DMS114 treated with DMSO at 0.1 percent for 48 hours (cell line): ENCODE results near the gene BMI1.
A peak's percentile ranks its signal among the peaks of the same experiment; 100 is the strongest.

Experiments
- DNase-seq: peaks from one replicate; lab custom pipeline; 2025; ENCODE audit not compliant: unreplicated experiment; lab: John Stamatoyannopoulos, UW

The BMI1 gene

DNA sequence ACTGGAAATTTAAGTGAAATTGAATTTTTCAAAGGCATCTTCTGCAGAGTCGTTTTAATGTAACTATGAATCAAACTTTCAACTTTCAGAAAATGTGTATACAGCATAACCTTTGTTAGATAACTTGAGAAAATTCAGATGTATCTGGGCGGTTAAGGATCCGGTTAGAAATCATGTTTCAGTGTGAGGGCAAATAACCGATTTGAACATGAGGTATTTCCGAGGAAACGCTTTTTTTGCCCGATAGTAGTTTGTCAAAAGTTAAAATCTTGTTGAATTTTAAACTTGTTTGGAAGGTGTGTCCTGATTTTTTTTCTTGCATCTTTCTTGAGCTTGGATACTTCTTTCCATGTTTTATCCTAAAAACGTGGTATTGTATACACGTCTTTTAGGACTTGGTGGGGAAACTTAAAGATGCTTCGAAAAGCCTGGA, 1.3 kb upstream of the BMI1 start:
- peak; percentile 47 for DNase-seq

DNA sequence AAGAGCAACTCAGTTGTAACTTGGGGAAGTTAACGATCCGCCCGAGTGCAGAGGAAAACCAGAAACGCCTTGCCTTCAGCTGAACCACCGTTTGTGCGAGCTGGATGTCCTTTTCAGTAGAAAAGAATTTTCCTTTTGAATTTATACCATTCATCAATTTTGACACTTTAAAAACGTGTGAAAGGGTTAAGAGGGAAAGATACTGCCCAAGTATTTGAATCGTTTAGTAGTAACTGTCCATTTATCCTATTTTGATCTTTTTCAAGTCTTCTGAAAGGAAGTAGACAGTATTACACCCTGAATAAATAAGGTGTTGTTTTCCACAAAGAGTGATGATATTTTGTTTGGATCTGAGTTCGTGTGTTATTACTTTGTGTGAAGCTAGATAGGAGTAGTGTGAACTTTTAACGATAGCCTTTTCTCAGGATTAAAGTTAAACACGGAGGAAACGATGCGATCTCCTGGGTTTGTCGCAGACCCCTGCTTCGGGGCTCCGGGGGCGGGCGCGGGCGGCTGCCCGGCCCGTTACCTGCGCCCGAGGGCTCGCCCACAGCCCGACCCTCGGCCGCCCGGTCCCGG, 830 bp upstream of the BMI1 start:
- DNase-seq = peak; percentile 47

DNA sequence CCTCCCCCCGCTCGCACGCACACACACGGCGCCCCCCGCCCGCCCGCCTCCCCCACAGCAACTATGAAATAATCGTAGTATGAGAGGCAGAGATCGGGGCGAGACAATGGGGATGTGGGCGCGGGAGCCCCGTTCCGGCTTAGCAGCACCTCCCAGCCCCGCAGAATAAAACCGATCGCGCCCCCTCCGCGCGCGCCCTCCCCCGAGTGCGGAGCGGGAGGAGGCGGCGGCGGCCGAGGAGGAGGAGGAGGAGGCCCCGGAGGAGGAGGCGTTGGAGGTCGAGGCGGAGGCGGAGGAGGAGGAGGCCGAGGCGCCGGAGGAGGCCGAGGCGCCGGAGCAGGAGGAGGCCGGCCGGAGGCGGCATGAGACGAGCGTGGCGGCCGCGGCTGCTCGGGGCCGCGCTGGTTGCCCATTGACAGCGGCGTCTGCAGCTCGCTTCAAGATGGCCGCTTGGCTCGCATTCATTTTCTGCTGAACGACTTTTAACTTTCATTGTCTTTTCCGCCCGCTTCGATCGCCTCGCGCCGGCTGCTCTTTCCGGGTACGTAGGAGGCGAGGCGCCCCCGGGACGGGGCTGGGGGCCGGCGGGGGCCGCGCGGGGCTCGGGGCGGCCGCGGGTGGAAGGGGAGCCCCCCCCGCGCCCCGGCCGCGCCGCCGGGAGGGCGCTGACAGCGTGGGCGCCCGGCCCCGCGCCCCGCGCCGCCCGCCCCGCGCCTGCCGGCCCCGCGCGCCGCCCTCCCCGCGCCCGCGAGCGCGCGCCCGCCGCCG, 441 bp downstream of the BMI1 start:
- DNase-seq = peak; percentile 49

DNA sequence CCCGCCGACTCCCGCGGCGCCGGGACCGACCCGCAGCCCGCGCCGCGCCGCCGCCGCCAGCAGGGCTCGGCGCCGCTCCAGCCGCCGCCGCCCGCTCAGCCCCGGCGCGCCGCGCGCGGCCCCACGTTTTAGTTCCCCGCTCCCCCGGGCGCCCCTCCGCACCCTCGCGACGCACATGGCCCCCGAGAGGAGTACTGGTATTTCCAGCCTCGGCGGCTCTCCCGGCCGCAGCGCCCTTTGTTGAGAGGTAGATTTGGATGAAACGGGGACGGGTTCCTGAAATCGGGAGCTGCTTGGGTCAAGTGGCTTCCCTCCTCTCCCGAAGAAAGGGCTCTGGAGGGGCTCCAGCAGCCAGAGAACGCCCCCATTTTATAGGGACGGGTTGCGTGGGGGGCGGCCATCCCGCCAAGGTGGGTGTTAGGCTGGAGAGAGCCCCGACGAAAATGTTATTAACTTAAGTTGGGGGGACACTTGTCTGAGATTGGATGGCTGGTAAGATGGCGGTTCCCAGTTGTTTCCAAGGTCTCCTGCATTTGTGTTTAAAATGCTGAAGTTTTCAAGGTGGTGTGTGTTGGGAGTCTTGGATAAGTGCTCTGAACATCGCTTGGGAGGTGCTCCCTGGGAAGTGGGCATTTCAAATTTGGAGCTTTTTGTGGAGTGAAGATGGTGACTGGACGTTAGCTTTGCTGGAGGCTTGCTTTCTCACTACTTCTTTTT, 1.2 kb downstream of the BMI1 start:
- peak; percentile 65 for DNase-seq

DNA sequence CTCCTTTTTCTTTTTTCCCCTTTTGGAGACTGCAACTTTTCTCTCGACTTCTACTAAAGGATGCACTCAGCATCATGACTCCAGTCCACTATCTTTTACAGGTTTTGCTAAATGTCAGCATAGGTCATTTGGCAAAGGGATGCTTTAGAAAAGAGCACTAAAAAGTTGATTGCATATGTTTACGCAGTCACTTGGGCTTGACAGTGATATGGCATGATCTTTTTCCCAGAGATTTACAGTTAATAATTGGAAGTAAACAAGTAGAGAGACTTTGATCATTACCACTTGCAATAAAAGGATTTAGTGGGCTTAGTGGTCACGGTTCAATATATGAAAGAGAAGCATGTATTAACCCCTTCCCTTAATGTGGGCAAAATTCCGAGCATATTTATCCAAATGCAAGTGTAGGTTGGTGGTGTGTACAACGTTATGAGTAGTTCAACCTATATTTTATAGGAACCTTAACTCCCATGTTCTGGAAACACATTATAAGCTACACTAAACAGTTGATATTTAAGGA, 1.8 kb downstream of the BMI1 start:
- peak; percentile 65 for DNase-seq

DNA sequence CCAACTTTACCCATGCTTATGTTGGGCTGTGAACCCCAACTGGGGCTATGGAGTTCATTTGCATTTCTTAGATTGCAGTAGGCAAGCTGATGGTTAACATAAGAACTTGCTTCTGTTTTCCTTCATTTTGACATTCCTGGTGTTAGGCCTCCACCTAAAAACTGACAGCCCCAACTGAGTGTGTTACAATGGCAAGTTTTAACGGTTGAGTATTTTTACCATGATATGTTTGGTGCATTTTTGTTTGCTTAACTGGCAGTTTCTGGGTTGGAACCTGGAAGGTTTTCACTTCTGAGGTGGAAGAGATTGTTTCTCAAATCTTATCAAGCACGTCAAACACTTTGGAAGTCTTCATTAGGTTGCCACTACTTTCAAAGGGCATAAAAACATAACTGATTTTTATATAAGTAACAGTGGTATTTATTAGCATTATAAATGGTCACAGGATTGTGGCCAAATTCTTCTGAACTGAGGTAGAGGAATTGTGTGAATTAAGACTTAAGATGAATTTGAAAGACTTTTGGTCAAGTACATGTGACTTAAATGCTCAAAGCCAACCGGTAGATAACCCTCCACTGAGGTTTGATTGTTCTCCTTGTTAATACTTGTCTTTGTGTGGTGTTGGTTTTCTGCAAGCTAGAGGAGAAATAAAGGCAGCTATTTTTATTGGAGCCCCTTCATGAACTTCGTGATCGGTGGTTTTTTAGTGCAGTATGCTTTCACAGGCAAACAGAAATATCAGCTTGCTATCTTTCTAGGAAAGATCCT, 2.8 kb downstream of the BMI1 start:
- DNase-seq = no peak

DNA sequence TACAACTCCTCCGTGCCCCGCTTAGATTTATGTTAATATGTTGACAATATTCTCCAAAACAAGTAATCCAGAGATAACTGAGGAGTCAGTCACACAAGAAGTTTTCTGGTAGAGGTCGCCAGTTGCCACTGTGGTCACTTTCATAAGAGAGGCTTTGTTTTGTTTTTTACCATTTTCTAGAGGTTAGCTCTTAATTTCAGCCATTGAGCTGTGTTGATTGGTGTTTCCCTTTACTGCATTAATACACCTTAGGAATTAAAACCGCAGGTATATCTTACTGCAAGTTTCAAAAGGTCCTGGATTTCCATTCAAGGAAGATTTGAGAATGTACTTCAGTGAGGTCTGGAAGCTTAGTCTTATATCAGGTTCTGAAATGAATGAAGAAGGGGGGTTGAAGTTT, 3.5 kb downstream of the BMI1 start:
- no peak for DNase-seq

DNA sequence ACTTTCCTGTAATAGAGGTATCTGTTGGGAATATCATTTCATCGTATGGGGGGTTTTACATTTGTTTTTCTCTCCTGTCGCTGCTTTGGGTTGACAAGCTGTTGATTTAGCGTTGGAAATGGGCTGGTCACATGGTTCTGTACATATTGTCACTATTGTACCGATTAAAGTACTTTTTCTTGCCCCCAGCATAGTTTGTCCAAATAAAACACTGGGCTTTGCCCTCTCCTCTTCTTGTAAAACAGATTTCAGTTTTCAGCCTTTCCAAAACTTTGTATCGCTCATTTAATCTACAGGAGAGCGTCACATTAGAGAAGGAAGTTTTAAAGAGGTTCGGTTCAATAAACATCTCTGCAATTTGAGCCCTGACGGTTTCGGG, 4.0 kb downstream of the BMI1 start:
- no peak for DNase-seq

DNA sequence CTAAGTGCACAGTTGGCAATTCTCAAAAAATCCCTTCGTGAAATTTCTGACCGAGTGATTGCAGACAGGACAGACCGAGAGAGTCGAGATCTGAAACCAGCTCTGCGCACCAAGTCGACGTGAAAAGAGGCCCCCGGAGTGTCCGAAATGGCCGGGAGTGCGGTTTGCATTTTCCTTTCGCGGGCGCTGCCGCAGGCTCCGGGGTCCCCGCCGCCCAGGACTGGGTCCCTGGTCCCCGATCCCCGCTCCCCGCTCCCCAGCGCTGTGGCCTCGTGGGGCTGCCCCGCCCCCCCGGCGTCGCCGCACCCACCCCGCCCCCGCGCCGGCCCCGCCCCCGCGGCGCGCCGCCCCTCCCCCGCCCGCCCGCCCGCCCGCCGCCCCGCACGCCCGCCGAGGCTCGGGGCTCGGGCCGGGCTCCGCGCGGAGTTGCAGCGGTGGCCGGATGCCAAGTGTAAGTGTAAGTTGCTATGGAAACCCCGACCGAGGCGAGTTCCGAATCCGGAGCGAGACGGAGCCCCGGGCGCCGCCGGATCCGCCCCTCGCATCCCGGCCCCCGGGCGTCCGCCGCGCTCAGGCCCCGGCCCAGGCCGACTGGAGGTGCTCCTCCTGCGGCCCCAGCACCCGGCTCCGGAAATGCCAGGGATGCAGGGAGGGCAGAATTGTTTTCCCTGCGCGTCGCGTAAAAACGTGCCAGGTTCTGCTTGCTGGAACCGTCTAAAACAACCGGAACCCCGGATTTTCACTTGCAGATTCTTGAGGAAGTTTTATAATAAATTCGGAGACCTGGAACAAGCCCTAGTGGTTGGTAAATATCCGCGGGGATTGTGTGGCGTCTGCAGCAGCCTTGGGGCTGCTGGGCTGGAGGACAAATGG, 4.6 kb downstream of the BMI1 start:
- DNase-seq = peak; percentile 41

DNA sequence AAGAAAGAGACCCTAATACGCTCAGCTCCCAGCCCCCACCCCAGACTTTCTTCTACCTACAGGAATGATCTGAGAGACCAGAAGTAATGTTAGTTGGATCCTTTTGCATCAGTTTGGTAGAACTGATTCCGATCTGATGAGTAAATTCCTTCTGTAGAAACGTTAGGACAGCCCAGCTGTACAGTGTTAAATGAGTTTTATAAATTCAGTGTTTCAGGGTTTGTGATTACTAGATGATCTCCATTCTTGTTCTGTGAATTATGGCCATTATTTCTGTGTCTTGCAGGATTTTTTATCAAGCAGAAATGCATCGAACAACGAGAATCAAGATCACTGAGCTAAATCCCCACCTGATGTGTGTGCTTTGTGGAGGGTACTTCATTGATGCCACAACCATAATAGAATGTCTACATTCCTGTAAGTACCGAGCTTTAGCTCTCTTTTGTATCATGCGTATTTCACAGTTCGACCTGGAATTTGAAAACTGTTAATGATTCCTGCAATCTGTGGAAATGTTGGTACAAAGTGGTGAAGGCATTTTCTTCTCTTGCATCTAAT, 5.3 kb downstream of the BMI1 start:
- no peak for DNase-seq

DNA sequence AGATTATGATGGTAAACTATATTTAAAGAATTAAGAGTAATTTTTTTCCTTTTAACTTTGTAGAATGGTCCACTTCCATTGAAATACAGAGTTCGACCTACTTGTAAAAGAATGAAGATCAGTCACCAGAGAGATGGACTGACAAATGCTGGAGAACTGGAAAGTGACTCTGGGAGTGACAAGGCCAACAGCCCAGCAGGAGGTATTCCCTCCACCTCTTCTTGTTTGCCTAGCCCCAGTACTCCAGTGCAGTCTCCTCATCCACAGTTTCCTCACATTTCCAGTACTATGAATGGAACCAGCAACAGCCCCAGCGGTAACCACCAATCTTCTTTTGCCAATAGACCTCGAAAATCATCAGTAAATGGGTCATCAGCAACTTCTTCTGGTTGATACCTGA, 8.3 kb downstream of the BMI1 start:
- no peak for DNase-seq

DNA sequence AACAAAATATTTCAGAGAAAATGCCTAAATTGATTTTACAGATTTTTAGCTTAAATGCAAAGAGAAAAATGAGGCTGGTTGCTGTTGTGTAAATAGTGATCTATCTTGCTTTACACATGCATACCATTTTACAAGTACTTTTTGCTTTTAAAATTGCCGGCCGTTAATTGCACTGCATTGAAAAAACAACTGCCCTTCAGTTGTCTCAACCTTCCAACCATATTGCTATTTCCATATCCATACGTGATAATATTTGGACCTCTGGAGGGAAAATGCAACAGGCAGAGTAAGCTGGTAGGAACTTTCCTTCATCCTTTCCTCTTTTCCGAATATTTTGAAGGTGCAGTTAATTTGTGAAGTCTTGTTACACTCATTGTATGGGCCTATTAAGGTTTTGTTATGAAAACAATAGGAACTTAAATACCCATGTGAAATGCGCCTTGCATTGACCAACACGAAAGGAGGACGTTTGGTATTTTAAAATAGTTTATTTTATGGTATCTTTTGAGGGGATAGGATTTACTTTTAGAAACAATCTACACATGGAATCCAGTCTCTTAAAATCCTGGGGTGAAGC, 11.3 kb downstream of the BMI1 start:
- no peak for DNase-seq

DNA sequence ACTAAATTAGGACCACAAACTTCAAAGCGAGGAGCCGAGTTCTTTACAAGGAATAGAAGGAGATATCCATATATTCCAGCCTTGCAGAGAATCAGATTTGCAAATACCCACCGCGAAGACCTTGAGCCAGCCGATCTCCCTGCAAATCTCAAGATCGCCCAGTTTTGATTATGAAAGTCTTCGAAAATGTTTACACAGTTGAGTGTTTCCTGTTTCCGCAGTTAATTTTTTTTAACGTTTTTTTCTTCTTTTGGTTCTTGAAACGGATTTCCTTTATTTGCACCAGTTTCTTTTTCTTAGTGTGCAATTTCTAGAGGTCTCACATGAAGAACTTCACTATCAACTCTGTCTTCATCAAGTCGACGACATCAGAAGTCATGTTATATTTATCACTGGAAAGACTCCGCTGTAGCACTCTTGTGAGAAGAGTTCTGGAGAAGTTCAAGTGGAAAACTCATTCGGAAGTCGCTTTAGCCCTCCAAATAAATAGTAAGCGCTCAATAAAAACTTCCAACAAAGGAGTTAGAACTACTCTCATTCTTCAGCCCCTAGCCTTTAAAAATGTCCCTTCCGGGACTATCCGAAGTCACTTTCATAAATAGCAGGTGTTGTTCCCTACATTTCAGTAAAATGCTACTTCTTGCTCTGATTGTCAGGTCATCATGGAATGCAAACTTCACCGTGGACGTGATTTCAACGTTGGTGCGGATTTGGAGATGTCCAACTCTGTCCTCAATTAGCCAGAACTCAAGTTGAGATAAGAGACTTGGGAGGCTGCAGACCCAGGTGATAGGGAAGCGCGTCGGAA, 12.5 kb downstream of the BMI1 start:
- DNase-seq = no peak

DNA sequence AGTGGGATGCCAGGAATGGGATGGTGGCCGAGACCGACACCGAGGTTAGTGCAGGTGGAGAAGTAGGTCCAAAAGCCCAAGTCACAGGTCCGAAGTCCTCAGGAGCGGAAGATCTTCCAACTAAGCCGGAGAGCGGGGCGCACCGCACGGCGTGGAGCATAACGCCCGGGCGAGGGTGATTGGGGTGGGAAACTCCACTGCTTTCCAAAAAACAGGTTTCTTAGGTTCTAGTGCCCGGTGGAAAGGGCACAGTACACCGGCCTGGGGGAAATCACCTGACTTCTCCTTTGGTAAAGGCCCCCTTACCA, 13.0 kb downstream of the BMI1 start:
- DNase-seq = no peak

DNA sequence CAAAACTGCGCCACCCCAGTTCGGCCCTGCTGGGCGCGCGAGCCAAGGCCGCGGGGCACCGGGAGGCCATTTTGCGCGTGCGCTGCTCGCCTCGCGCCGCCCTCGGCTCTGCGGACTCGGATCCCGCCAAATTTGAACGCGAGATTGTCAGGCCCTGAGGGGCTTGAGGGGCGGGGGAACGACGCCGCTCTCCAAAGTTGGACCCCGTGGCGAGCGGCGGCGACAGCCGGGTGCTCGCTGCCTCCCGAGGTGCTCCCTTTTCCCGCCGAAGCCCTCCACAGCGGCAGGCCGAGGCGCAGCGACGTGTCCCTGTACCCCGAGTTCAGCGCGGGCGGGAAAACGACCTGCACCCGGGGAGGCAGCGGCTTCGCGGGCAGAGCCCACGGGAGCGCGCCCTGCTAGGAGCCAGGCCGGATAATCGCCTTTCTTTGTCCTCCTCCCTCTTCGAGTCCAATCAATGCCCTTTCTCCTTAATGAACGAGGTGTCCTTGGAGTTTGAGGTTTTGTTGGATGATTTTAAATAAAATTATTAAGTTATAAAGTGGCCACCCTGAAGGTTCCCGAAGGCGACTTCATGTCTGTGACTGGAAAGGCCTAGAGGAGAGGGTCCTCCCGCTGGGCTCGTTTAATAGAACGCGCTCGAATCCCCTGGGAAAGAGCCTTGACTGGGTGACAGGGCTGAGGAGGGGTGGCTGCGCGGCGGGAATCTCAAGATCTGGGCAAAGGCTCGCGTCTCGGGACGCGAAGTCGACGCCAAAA, 13.7 kb downstream of the BMI1 start:
- DNase-seq = no peak

DNA sequence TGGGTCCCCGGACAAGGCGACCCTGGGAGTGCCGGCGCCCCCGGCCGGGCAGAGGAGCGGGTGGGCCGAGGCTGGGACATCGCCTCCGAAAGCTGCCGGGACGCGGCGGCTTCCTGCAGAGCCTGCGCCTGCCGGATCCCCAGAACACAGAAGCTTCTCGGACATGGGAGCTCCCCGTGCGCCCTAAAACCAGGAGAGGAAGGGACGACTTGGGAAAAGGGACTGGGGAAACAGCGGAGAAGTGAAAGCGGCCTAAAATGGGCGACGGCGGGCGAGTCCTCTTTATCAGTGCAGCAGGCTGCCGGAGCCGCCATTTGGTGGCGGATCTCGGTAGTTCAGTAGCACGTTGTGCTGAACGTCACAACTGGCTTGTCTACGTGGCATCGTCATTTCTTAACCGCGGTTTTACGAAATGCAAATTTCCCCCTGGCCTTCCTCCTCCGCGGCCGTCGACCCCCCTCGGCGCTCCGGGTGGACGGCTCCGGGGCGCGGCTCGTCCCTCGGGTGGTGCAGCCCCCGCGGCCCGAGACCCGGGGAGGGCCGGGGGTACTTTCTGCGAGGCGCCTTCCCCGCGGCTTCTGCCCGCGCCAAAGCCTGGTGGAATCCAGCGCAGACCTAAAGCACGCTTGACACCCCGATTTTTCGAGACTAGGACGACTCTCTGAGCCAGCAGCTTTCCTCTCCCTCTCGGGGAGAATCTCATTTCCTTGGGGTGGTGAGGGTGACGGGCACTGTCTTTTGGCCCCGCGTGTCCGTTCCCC, 14.5 kb downstream of the BMI1 start:
- peak; percentile 33 for DNase-seq

DNA sequence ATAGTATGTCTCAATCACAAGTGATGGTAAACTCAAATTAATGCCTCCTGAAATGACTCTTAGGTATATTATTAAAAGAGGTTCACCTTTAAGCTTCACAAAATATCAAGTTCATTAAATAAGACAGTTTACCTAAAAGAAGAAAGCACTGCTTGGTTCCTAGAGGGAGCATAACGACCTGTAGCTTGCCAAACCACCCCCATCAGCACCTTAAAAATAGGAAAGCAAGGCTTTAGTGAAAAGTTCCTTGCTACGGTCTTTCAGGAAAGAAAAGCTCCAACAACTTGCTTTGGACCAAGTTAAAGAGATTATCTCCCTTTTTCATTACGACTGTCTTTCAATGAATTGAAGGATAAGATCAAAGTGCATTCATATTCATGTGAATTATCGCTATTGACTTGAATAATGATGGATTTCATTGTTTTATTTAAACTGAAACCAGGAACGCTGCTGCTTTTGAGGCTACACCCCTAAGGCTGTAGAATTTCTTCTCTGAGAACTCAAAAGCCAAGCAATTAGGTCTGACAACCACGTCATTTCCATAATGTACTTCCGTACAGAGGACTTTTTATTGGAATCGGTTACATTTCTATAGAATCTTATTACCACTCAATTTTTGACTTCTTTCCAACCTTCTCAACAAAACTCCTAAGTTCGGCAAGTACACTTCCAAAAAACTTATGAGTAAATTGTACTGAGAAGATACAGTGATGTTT, 17.4 kb downstream of the BMI1 start:
- DNase-seq = no peak
